H9 (cell line): ENCODE data around the gene ABCA12. TPM values are rescaled to one million over a fixed set of nuclear protein-coding genes. Genes with fewer than 3 reads are reported as not detected.

ENCODE experiments used
- DNase-seq: peaks from one replicate; pipeline ENCODE4 v3.0.0-alpha.2; 2017
- H2AFZ ChIP-seq: one replicate; pipeline ENCODE4 v1.6.1; 2013; ENCODE audit warnings: mild to moderate bottlenecking, low read length, control low read depth, moderate library complexity
- H2AK5ac ChIP-seq: 2 replicates; pipeline ENCODE4 v1.6.1; 2013; ENCODE audit warnings: low read length, control low read depth, mixed read lengths; ENCODE audit not compliant: insufficient read length
- H2BK120ac ChIP-seq: one replicate; pipeline ENCODE4 v1.6.1; 2013; ENCODE audit warnings: low read depth, mild to moderate bottlenecking, low read length, control low read depth, inconsistent platforms; ENCODE audit not compliant: poor library complexity, severe bottlenecking
- H2BK12ac ChIP-seq: 2 replicates; pipeline ENCODE4 v1.6.1; 2013; ENCODE audit warnings: low read length, control low read depth, mixed read lengths, low read depth; ENCODE audit not compliant: insufficient read length
- H2BK15ac ChIP-seq: 2 replicates; pipeline ENCODE4 v1.6.1; 2013; ENCODE audit warnings: low read depth, low read length, control low read depth
- H2BK20ac ChIP-seq: one replicate; pipeline ENCODE4 v1.6.1; 2013; ENCODE audit warnings: low read depth, mild to moderate bottlenecking, low read length, control low read depth, inconsistent platforms; ENCODE audit not compliant: poor library complexity, severe bottlenecking
- H2BK5ac ChIP-seq: 2 replicates; pipeline ENCODE4 v1.6.1; 2013; ENCODE audit warnings: low read length, control low read depth, mixed read lengths; ENCODE audit not compliant: insufficient read length
- H3K14ac ChIP-seq: 2 replicates; pipeline ENCODE4 v1.6.1; 2013; ENCODE audit warnings: low read length, control low read depth; ENCODE audit not compliant: insufficient read depth
- H3K18ac ChIP-seq: 2 replicates; pipeline ENCODE4 v1.6.1; 2013; ENCODE audit warnings: low read depth, mild to moderate bottlenecking, mixed read lengths, low read length, control low read depth; ENCODE audit not compliant: insufficient read length
- H3K23ac ChIP-seq: 2 replicates; pipeline ENCODE4 v1.6.1; 2013; ENCODE audit warnings: low read length, control low read depth, mixed read lengths, low read depth; ENCODE audit not compliant: insufficient read length
- H3K23me2 ChIP-seq: 2 replicates; pipeline ENCODE4 v1.6.1; 2013; ENCODE audit warnings: low read depth, mild to moderate bottlenecking, mixed read lengths, low read length, control low read depth; ENCODE audit not compliant: insufficient read length, poor library complexity, severe bottlenecking
- H3K27ac ChIP-seq: 2 replicates; pipeline ENCODE4 v1.5.1; 2013; ENCODE audit warnings: low read length, control low read depth, mixed read lengths, low read depth; ENCODE audit not compliant: insufficient read length
- H3K27me3 ChIP-seq: 2 replicates; pipeline ENCODE4 v1.6.1; 2013; ENCODE audit warnings: low read length, control low read depth, inconsistent platforms; ENCODE audit not compliant: insufficient read depth
- H3K4ac ChIP-seq: 2 replicates; pipeline ENCODE4 v1.6.1; 2013; ENCODE audit warnings: low read depth, mild to moderate bottlenecking, control low read depth, inconsistent platforms, low read length, moderate library complexity
- H3K4me1 ChIP-seq: 2 replicates; pipeline ENCODE4 v1.6.1; 2013; ENCODE audit warnings: low read length, control low read depth, inconsistent platforms; ENCODE audit not compliant: insufficient read depth
- H3K4me2 ChIP-seq: 2 replicates; pipeline ENCODE4 v1.6.1; 2013; ENCODE audit warnings: low read length, control low read depth, mixed read lengths; ENCODE audit not compliant: insufficient read length, insufficient read depth
- H3K56ac ChIP-seq: 2 replicates; pipeline ENCODE4 v1.6.1; 2013; ENCODE audit warnings: low read depth, mild to moderate bottlenecking, mixed read lengths, low read length, control low read depth; ENCODE audit not compliant: insufficient read length
- H3K79me1 ChIP-seq: 2 replicates; pipeline ENCODE4 v1.6.1; 2013; ENCODE audit warnings: low read depth, mild to moderate bottlenecking, moderate library complexity, low read length, control low read depth, inconsistent platforms; ENCODE audit not compliant: insufficient read depth, poor library complexity, severe bottlenecking
- H3K79me2 ChIP-seq: 2 replicates; pipeline ENCODE4 v1.6.1; 2013; ENCODE audit warnings: low read length, control low read depth, inconsistent platforms; ENCODE audit not compliant: insufficient read depth
- H3K9ac ChIP-seq: 2 replicates; pipeline ENCODE4 v1.6.1; 2013; ENCODE audit warnings: low read length, control low read depth, mixed read lengths; ENCODE audit not compliant: insufficient read length; ENCODE audit errors: extremely low read depth
- H3K9me3 ChIP-seq: one replicate; pipeline ENCODE4 v1.6.1; 2013; ENCODE audit warnings: low read depth, low read length, inconsistent platforms; ENCODE audit not compliant: control insufficient read depth
- H3T11ph ChIP-seq: one replicate; pipeline ENCODE4 v1.6.1; 2013; ENCODE audit warnings: mild to moderate bottlenecking, low read length, control low read depth, inconsistent platforms
- H4K20me1 ChIP-seq: one replicate; pipeline ENCODE4 v1.6.1; 2013; ENCODE audit not compliant: control insufficient read depth, insufficient read length, insufficient read depth
- H4K5ac ChIP-seq: 2 replicates; pipeline ENCODE4 v1.6.1; 2013; ENCODE audit warnings: low read depth, mild to moderate bottlenecking, mixed read lengths, low read length, control low read depth; ENCODE audit not compliant: insufficient read length
- H4K8ac ChIP-seq: replicated peaks from 2 replicates; pipeline ENCODE4 v1.6.1; 2013; ENCODE audit warnings: low read length, control low read depth, mixed read lengths, low read depth; ENCODE audit not compliant: insufficient read length
- H4K91ac ChIP-seq: 2 replicates; pipeline ENCODE4 v1.6.1; 2013; ENCODE audit warnings: low read depth, mild to moderate bottlenecking, moderate library complexity, mixed read lengths, low read length, control low read depth; ENCODE audit not compliant: insufficient read length
- H3K27ac Mint-ChIP-seq, 3 experiments: 2 replicates in 2 of 3; 3 replicates in 1 of 3; pipeline ENCODE4 v1.8.0; 2020 to 2021; ENCODE audit warnings: mixed read lengths in 3 of 3, mild to moderate bottlenecking in 1 of 3, moderate library complexity in 1 of 3
- H3K27me3 Mint-ChIP-seq: 2 replicates; pipeline ENCODE4 v1.8.0; 2021; ENCODE audit warnings: low read depth, mild to moderate bottlenecking, moderate library complexity, mixed read lengths
- H3K36me3 Mint-ChIP-seq, 3 experiments: 2 replicates in 2 of 3; 3 replicates in 1 of 3; pipeline ENCODE4 v1.8.0; 2020 to 2021; ENCODE audit warnings: low read depth in 3 of 3, mixed read lengths in 3 of 3; ENCODE audit not compliant: insufficient read depth in 1 of 3
- H3K4me1 Mint-ChIP-seq, 2 experiments: 2 replicates each; pipeline ENCODE4 v1.8.0; 2020; ENCODE audit warnings: mixed read lengths in 2 of 2
- H3K4me3 Mint-ChIP-seq, 2 experiments: 2 replicates in 1 of 2; 3 replicates in 1 of 2; pipeline ENCODE4 v1.8.0; 2020 to 2021; ENCODE audit warnings: mild to moderate bottlenecking in 2 of 2, mixed read lengths in 2 of 2, moderate library complexity in 1 of 2
- H3K9me3 Mint-ChIP-seq, 2 experiments: 2 replicates in 1 of 2; 3 replicates in 1 of 2; pipeline ENCODE4 v1.8.0; 2020; ENCODE audit warnings: mild to moderate bottlenecking in 2 of 2, mixed read lengths in 2 of 2, moderate library complexity in 1 of 2
- WGBS: extraction: QIAGEN DNeasy Blood & Tissue Kit; methylation state at CpG from one replicate; pipeline ENCODE4 v1.1.7; 2013; ENCODE audit warnings: missing lambda C conversion rate, low lambda C conversion rate, mixed read lengths; ENCODE audit not compliant: insufficient read length; ENCODE audit errors: extremely low coverage; 5-methylcytosine and 5-hydroxymethylcytosine counted together
- total RNA-seq: library from RNA; stranded (reverse); gene quantifications from 2 replicates; pipeline ENCODE4 v1.2.1, GENCODE V29; 2021
- TF ChIP-seq, protein P1 (sequence below): fragments of 200-600 bp; sonication (generic); conservative IDR thresholded peaks from 3 replicates; pipeline ENCODE4 v1.8.0; 2021; ENCODE audit warnings: antibody characterized with exemption, mild to moderate bottlenecking

The ABCA12 gene
- total RNA-seq, 1 experiment from 2014 or later, result not detected

GRCh38 chr2:215032153-215032552 lies 106.3 kb downstream of the ABCA12 start:
- Histone ChIP-seq H3K9me3 (no peaks in the 10 kb centered on the region), H2AFZ (no peak overlapping the region), H2BK5ac (no peak overlapping the region), H3K23ac (no peak overlapping the region), H3K56ac (no peak overlapping the region), H2AK5ac (no peak overlapping the region), H2BK20ac (no peak overlapping the region), H3K14ac (no peak overlapping the region), H2BK12ac (no peak overlapping the region), H3K23me2 (no peaks in the 10 kb centered on the region), H3T11ph (no peak overlapping the region), H4K91ac (no peak overlapping the region), H3K4me2 (no peak overlapping the region), H3K27ac (no peak overlapping the region), H3K18ac (no peak overlapping the region), H2BK15ac (no peak overlapping the region), H3K9ac (no peak overlapping the region), H4K20me1 (no peaks in the 10 kb centered on the region), H3K4ac (no peak overlapping the region), H3K27me3 (no peaks in the 10 kb centered on the region), H4K5ac (no peak overlapping the region), H3K4me1 (no peaks in the 10 kb centered on the region), H3K79me1 (no peaks in the 10 kb centered on the region), H2BK120ac (no peak overlapping the region), H3K79me2 (no peaks in the 10 kb centered on the region), H4K8ac (no peak overlapping the region)
- H3K9me3 Mint-ChIP-seq, result no peaks in the 10 kb centered on the region
- TF ChIP-seq, protein P1, sequence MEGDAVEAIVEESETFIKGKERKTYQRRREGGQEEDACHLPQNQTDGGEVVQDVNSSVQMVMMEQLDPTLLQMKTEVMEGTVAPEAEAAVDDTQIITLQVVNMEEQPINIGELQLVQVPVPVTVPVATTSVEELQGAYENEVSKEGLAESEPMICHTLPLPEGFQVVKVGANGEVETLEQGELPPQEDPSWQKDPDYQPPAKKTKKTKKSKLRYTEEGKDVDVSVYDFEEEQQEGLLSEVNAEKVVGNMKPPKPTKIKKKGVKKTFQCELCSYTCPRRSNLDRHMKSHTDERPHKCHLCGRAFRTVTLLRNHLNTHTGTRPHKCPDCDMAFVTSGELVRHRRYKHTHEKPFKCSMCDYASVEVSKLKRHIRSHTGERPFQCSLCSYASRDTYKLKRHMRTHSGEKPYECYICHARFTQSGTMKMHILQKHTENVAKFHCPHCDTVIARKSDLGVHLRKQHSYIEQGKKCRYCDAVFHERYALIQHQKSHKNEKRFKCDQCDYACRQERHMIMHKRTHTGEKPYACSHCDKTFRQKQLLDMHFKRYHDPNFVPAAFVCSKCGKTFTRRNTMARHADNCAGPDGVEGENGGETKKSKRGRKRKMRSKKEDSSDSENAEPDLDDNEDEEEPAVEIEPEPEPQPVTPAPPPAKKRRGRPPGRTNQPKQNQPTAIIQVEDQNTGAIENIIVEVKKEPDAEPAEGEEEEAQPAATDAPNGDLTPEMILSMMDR, result no peak
- no peak overlapping the region for H3K4me3 Mint-ChIP-seq
- no peak overlapping the region for H3K27ac Mint-ChIP-seq
- peaks cover 3 to 4% of the 10 kb centered on the region in 2 experiments; a peak in 2 of 4 replicates for H3K4me1 Mint-ChIP-seq
- WGBS, result no CpG with 5 or more reads among the region's 2 CpGs
- no peak for DNase-seq
- no peaks in the 10 kb centered on the region for H3K27me3 Mint-ChIP-seq
- H3K36me3 Mint-ChIP-seq, result no peaks in the 10 kb centered on the region
